Body of pancreas (tissue), 4 donors: ENCODE results near the gene AQP5. TPM values are rescaled to one million over a fixed set of nuclear protein-coding genes. Genes with fewer than 3 reads are reported as not detected.

Experiments
- ATAC-seq: fragments of 150-250 bp; one replicate; pipeline ENCODE4 v1.9.1; 2016
- DNase-seq, 4 donors: peaks; one replicate each; pipeline ENCODE4 v3.0.0-alpha.2; 2019
- H3K27ac ChIP-seq, 4 donors: fragments of 200-600 bp; sonication (generic); 1 replicate in 3 of 4; 2 replicates in 1 of 4; pipeline versions ENCODE4 v1.5.1 to v1.6.1; 2016 to 2019; ENCODE audit warnings: mild to moderate bottlenecking in 1 of 4, mixed read lengths in 1 of 4, moderate library complexity in 1 of 4
- H3K27me3 ChIP-seq, 2 donors: fragments of 200-600 bp; sonication (generic); one replicate each; pipeline ENCODE4 v1.6.0; 2016; ENCODE audit warnings: mild to moderate bottlenecking in 1 of 2
- H3K36me3 ChIP-seq, 2 donors: fragments of 200-600 bp; sonication (generic); replicated peaks in 1 of 2; 2 replicates each; pipeline ENCODE4 v1.5.1; 2016; ENCODE audit warnings: low read depth in 2 of 2; ENCODE audit not compliant: insufficient read depth in 1 of 2
- H3K4me1 ChIP-seq: fragments of 200-600 bp; sonication (generic); one replicate; pipeline ENCODE4 v1.6.0; 2016
- H3K4me3 ChIP-seq, 2 donors: fragments of 200-600 bp; sonication (generic); 1 replicate in 1 of 2; 2 replicates in 1 of 2; pipeline ENCODE4 v1.5.1; 2016 to 2019
- H3K9me3 ChIP-seq, 3 donors: fragments of 200-600 bp; sonication (generic); 1 replicate in 2 of 3; 2 replicates in 1 of 3; pipeline ENCODE4 v1.5.1; 2016
- CTCF ChIP-seq, 7 experiments: fragments of 450-650 bp in 4 of 7; fragments of 200-600 bp in 3 of 7; sonication (generic) in 3 of 7; IDR thresholded peaks; one replicate each; pipeline ENCODE4 v1.5.1; 2016 to 2019; ENCODE audit warnings: antibody characterized with exemption in 7 of 7
- POLR2A ChIP-seq, 3 donors: fragments of 450-650 bp; IDR thresholded peaks; one replicate each; pipeline ENCODE4 v1.6.1; 2016; ENCODE audit warnings: antibody characterized with exemption in 3 of 3, mild to moderate bottlenecking in 2 of 3
- WGBS, 2 donors: methylation state at CpG; one replicate each; pipeline ENCODE4 v1.1.5; 2017; 5-methylcytosine and 5-hydroxymethylcytosine counted together
- intact Hi-C: fragments of 100-400 bp; cut with DNase I; formaldehyde crosslinking; loops from one replicate; pipeline ENCODE4 v1.15.1; 2023
- total RNA-seq, 2 donors: library from RNA; depleted of rRNA; stranded (reverse); fragments of >200 nt; gene quantifications; one replicate each; pipeline ENCODE4 v1.1.0, GENCODE V29; 2016

AQP5 gene
- total RNA-seq, 2 donors from 2014 or later = 1.3 to 2.1 TPM

DNA sequence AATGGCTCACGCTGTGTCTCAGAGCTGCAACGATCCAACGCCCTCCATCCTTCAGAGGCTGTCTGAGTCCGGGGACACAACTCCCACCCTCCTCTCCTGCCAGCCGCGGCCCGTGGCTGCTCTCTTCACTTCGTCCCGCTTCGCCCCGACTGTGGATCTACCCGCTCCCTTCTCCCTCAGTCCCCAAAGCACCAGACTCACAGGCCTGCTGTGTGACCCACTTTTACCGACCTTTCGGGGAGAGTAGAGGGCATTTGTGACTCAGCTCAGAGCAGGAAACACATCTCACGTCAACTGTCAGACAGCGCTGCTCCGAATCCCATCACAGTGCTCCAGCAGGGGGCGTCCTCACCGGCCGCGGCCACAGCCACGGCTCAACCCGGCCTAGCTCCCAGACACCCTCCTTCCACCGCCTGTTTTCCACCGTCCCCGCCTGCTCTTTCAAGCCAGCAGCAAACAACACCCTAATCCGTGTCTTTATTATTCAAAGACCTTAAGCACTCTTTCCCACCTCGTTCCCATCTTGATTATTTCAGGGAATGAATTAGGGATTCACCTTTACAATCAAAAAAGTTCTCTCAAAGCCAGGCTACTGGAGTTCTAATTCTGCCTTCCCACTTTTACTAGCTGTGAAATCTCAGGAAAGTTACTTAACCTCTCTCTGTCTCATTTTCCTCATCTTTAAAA, 16.1 kb upstream of the AQP5 start:
- no peak overlapping the region for H3K4me3 ChIP-seq
- DNase-seq (peak; percentile 80 to 81 (median 81)), ATAC-seq (peak; percentile 93)
- H3K9me3 ChIP-seq = no peaks in the 10 kb centered on the region
- no peaks in the 10 kb centered on the region for H3K36me3 ChIP-seq
- WGBS, 2 donors = 11 to 16% methylated on average over 20 to 28 of the region's 28 CpGs
- intact Hi-C loops = no loop called here
- peak overlapping the region in 2 of 4 donors; percentile 1 to 34 for H3K27ac ChIP-seq
- no peaks in the 10 kb centered on the region for H3K27me3 ChIP-seq
- peaks cover 14% of the 10 kb centered on the region for H3K4me1 ChIP-seq
- TF ChIP-seq CTCF (IDR thresholded peaks at IDR 0.05) = peak; percentile 62 to 85 (median 81)
- TF ChIP-seq POLR2A (IDR thresholded peaks at IDR 0.05) = no peak

- DNase-seq = no peak
- intact Hi-C loops = no loop called here
- Histone ChIP-seq H3K27ac (no peak overlapping the region), H3K9me3 (no peaks in the 10 kb centered on the region), H3K4me1 (peaks cover 14% of the 10 kb centered on the region), H3K36me3 (no peaks in the 10 kb centered on the region), H3K27me3 (no peaks in the 10 kb centered on the region), H3K4me3 (no peak overlapping the region)
- ATAC-seq = no peak
- WGBS, 2 donors = 82 to 85% methylated on average over 9 of the region's 9 CpGs
- TF ChIP-seq POLR2A (IDR thresholded peaks at IDR 0.05) (no peak), CTCF (IDR thresholded peaks at IDR 0.05) (no peak)
Observed at GRCh38 chr12:49946086-49946485, 15.6 kb upstream of the AQP5 start.

DNA sequence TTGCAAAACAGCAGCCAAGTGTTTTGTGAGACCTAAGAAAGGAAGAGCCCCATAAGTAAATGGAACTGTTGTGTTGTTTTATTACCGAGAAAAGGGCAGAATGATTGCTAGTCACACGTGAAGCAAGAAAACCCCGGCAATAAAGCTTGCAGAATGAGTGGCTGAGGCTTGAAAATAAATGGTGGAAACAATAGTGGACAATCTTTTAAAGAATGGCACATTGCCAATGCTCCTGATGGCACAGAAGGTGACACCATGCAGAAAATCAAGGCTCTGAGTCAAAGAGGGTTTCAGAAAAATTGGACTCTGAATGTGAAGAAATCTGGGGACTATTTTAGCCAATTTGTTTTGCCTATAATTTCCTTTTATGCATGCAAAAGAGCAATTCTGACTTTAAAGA, 15.2 kb upstream of the AQP5 start:
- Histone ChIP-seq H3K9me3 (no peaks in the 10 kb centered on the region), H3K27me3 (no peaks in the 10 kb centered on the region), H3K4me1 (peaks cover 14% of the 10 kb centered on the region), H3K4me3 (no peak overlapping the region), H3K36me3 (no peaks in the 10 kb centered on the region), H3K27ac (no peak overlapping the region)
- intact Hi-C loops = no loop called here
- ATAC-seq = no peak
- DNase-seq = no peak
- 66 to 68% methylated on average over 3 of the region's 3 CpGs for WGBS, 2 donors
- TF ChIP-seq POLR2A (IDR thresholded peaks at IDR 0.05) (no peak), CTCF (IDR thresholded peaks at IDR 0.05) (no peak)

DNA sequence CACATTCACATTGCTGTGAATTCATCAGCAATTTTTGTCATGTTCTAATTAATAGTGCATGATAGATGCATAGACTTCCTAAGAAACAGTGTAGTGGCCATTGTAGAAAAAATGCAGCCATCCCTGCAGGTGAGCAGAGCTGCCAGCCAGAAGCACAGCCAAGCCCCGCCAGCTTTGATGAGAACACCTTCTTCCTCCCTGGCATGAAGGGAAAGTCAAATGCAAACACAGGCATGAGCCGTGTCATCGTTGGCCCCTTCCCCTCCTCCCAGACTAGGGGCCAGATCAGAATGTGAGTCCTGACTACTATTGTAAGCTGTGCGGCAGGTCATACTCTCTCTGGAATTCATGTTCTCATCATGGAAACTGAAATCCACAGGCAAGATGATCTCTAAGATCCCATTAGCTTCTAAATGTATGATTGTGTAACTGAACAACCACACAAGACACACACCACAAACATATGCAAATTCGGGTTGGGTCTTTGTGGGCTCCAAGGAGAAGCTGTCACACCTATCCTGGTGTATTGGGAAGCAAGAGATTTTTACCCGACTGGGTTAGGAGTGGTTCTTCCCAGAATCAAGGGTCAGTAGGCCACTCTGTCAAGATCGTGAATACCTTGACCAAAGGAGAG, 14.0 kb upstream of the AQP5 start:
- no peaks in the 10 kb centered on the region for H3K27me3 ChIP-seq
- no peak overlapping the region for H3K4me3 ChIP-seq
- H3K27ac ChIP-seq = no peak overlapping the region
- WGBS, 2 donors = 62 to 78% methylated on average over 4 to 7 of the region's 7 CpGs
- no peak for TF ChIP-seq CTCF (IDR thresholded peaks at IDR 0.05)
- TF ChIP-seq POLR2A (IDR thresholded peaks at IDR 0.05) = no peak
- H3K4me1 ChIP-seq = peaks cover 18% of the 10 kb centered on the region
- H3K9me3 ChIP-seq = no peaks in the 10 kb centered on the region
- no peaks in the 10 kb centered on the region for H3K36me3 ChIP-seq
- no peak for ATAC-seq
- no peak for DNase-seq
- intact Hi-C loops = no loop called here
